Upper lobe of left lung (tissue), 6 donors: ENCODE results near the gene KCNAB1. TPM values are rescaled to one million over a fixed set of nuclear protein-coding genes. Genes with fewer than 3 reads are reported as not detected.

Experiments used
- ATAC-seq, 2 donors: fragments of 200-7000 bp; cut with Tn5 transposase; one replicate each; pipeline ENCODE4 v1.9.1; 2022; ENCODE audit warnings: mild to moderate bottlenecking in 2 of 2, moderate library complexity in 2 of 2; ENCODE audit not compliant: low FRiP score in 2 of 2
- DNase-seq, 2 donors: peaks; one replicate each; pipeline ENCODE4 v3.0.0-alpha.2; 2019 to 2020
- H3K27ac ChIP-seq, 4 donors: fragments of 200-600 bp; sonication (generic); one replicate each; pipeline ENCODE4 v1.5.1; 2016 to 2019
- H3K27me3 ChIP-seq, 4 donors: fragments of 200-600 bp; sonication (generic); one replicate each; pipeline ENCODE4 v1.5.1; 2017 to 2019
- H3K36me3 ChIP-seq, 4 donors: fragments of 200-600 bp; sonication (generic); one replicate each; pipeline ENCODE4 v1.5.1; 2016 to 2019
- H3K4me1 ChIP-seq, 4 donors: fragments of 200-600 bp; sonication (generic); one replicate each; pipeline ENCODE4 v1.5.1; 2018 to 2019
- H3K4me3 ChIP-seq, 4 donors: fragments of 200-600 bp; sonication (generic); one replicate each; pipeline ENCODE4 v1.5.1; 2017 to 2019; ENCODE audit warnings: mild to moderate bottlenecking in 2 of 4, moderate library complexity in 1 of 4
- H3K9me3 ChIP-seq, 4 donors: fragments of 200-600 bp; sonication (generic); one replicate each; pipeline ENCODE4 v1.5.1; 2018 to 2019
- CTCF ChIP-seq, 6 experiments: fragments of 450-650 bp in 4 of 6; fragments of 200-600 bp in 2 of 6; sonication (generic) in 2 of 6; IDR thresholded peaks; one replicate each; pipeline ENCODE4 v1.5.1; 2016 to 2019; ENCODE audit warnings: antibody characterized with exemption in 6 of 6
- EP300 ChIP-seq, 4 donors: sonication (generic); formaldehyde crosslinking; IDR thresholded peaks; one replicate each; pipeline ENCODE4 v1.5.1; 2017; ENCODE audit warnings: antibody characterized with exemption in 4 of 4, control low read depth in 2 of 4
- POLR2A ChIP-seq, 4 donors: fragments of 450-650 bp; IDR thresholded peaks; one replicate each; pipeline ENCODE4 v1.5.1; 2016 to 2017; ENCODE audit warnings: antibody characterized with exemption in 4 of 4, mild to moderate bottlenecking in 2 of 4
- POLR2AphosphoS5 ChIP-seq, 2 donors: sonication (generic); formaldehyde crosslinking; IDR thresholded peaks; one replicate each; pipeline ENCODE4 v1.5.1; 2017; ENCODE audit warnings: antibody characterized with exemption in 2 of 2
- WGBS, 2 donors: methylation state at CpG; one replicate each; pipeline ENCODE4 v1.1.5; 2017 to 2018; 5-methylcytosine and 5-hydroxymethylcytosine counted together
- total RNA-seq, 6 donors: library from RNA; depleted of rRNA in 4 of 6; stranded (reverse); fragments of >200 nt in 4 of 6; gene quantifications; one replicate each; pipeline versions ENCODE4 v1.1.0 to v1.2.1, GENCODE V29; 2016 to 2021
- donor health status: DM: no; HTN: no; CAD: no; lungs with moderate emphysema.
- donor health status: DM: no; HTN: yes; CAD: no; lungs with severe emphysema.

Gene KCNAB1
- total RNA-seq, 6 donors from 2014 or later = 0.79 to 5.2 (median 3.0) TPM

GRCh38 chr3:156507285-156507684, 386.9 kb downstream of the KCNAB1 start:
- TF ChIP-seq POLR2A (IDR thresholded peaks at IDR 0.05) (no peak), EP300 (IDR thresholded peaks at IDR 0.05) (no peak), CTCF (IDR thresholded peaks at IDR 0.05) (no peak), POLR2AphosphoS5 (IDR thresholded peaks at IDR 0.05) (no peak)
- DNase-seq (no peak), ATAC-seq (no peak)
- Histone ChIP-seq H3K27ac (no peak overlapping the region), H3K4me1 (no peaks in the 10 kb centered on the region), H3K27me3 (no peaks in the 10 kb centered on the region), H3K4me3 (no peak overlapping the region), H3K36me3 (no peaks in the 10 kb centered on the region), H3K9me3 (no peaks in the 10 kb centered on the region)

GRCh38 chr3:156509189-156510174, 389.1 kb downstream of the KCNAB1 start:
- no peak overlapping the region for H3K27ac ChIP-seq
- no peaks in the 10 kb centered on the region for H3K36me3 ChIP-seq
- no peaks in the 10 kb centered on the region for H3K9me3 ChIP-seq
- ATAC-seq (peak in 1 of 2 donors; percentile 83), DNase-seq (no peak)
- H3K4me1 ChIP-seq = no peaks in the 10 kb centered on the region
- no peak overlapping the region for H3K4me3 ChIP-seq
- TF ChIP-seq EP300 (IDR thresholded peaks at IDR 0.05) (no peak), POLR2A (IDR thresholded peaks at IDR 0.05) (no peak), CTCF (IDR thresholded peaks at IDR 0.05) (peak; percentile 19 to 57 (median 50)), POLR2AphosphoS5 (IDR thresholded peaks at IDR 0.05) (no peak)
- 53 to 58% methylated on average over 4 to 5 of the region's 5 CpGs for WGBS, 2 donors
- H3K27me3 ChIP-seq = no peaks in the 10 kb centered on the region

- TF ChIP-seq POLR2AphosphoS5 (IDR thresholded peaks at IDR 0.05) (no peak), POLR2A (IDR thresholded peaks at IDR 0.05) (no peak), EP300 (IDR thresholded peaks at IDR 0.05) (no peak), CTCF (IDR thresholded peaks at IDR 0.05) (no peak)
- Histone ChIP-seq H3K36me3 (no peaks in the 10 kb centered on the region), H3K27ac (no peak overlapping the region), H3K9me3 (no peaks in the 10 kb centered on the region), H3K4me3 (no peak overlapping the region), H3K27me3 (no peaks in the 10 kb centered on the region), H3K4me1 (no peaks in the 10 kb centered on the region)
- ATAC-seq (no peak), DNase-seq (no peak)
- WGBS, 2 donors = 56 to 63% methylated on average over 2 of the region's 2 CpGs
Observed at GRCh38 chr3:156511987-156512677, 391.8 kb downstream of the KCNAB1 start.

- ATAC-seq (no peak), DNase-seq (no peak)
- no peak overlapping the region for H3K4me3 ChIP-seq
- TF ChIP-seq EP300 (IDR thresholded peaks at IDR 0.05) (no peak), CTCF (IDR thresholded peaks at IDR 0.05) (no peak), POLR2A (IDR thresholded peaks at IDR 0.05) (no peak), POLR2AphosphoS5 (IDR thresholded peaks at IDR 0.05) (no peak)
- H3K36me3 ChIP-seq = no peaks in the 10 kb centered on the region
- no peaks in the 10 kb centered on the region for H3K27me3 ChIP-seq
- H3K4me1 ChIP-seq = no peaks in the 10 kb centered on the region
- WGBS, 2 donors = 49% methylated on average over 5 of the region's 5 CpGs
- H3K27ac ChIP-seq = no peak overlapping the region
- no peaks in the 10 kb centered on the region for H3K9me3 ChIP-seq
Observed at GRCh38 chr3:156513619-156514018, 393.2 kb downstream of the KCNAB1 start.
